PC-3 (cell line): ENCODE data around the gene POMT1.

Experiments used
- CTCF ChIP-seq: fragments of 300-600 bp; sonication (generic); conservative IDR thresholded peaks from 2 replicates; pipeline ENCODE4 v1.5.1; 2017; ENCODE audit warnings: antibody characterized with exemption, low read depth, mild to moderate bottlenecking, low read length
- EZH2 ChIP-seq: fragments of 300-600 bp; sonication (generic); IDR thresholded peaks from one replicate; pipeline ENCODE4 v1.6.1; 2017; ENCODE audit warnings: antibody characterized with exemption, mild to moderate bottlenecking, low read length; ENCODE audit not compliant: unreplicated experiment
- EZH2phosphoT487 ChIP-seq: fragments of 300-600 bp; sonication (generic); IDR thresholded peaks from 2 replicates; pipeline ENCODE4 v1.6.1; 2018; ENCODE audit warnings: mild to moderate bottlenecking, antibody characterized with exemption, low read length, borderline replicate concordance

GRCh38 chr9:131495785-131496184 is 6.9 kb upstream of the POMT1 start:
- no peak for TF ChIP-seq EZH2phosphoT487
- no peak for TF ChIP-seq EZH2
- no peak for TF ChIP-seq CTCF
